ENCODE results near the gene PPIB.

The PPIB gene

DNA sequence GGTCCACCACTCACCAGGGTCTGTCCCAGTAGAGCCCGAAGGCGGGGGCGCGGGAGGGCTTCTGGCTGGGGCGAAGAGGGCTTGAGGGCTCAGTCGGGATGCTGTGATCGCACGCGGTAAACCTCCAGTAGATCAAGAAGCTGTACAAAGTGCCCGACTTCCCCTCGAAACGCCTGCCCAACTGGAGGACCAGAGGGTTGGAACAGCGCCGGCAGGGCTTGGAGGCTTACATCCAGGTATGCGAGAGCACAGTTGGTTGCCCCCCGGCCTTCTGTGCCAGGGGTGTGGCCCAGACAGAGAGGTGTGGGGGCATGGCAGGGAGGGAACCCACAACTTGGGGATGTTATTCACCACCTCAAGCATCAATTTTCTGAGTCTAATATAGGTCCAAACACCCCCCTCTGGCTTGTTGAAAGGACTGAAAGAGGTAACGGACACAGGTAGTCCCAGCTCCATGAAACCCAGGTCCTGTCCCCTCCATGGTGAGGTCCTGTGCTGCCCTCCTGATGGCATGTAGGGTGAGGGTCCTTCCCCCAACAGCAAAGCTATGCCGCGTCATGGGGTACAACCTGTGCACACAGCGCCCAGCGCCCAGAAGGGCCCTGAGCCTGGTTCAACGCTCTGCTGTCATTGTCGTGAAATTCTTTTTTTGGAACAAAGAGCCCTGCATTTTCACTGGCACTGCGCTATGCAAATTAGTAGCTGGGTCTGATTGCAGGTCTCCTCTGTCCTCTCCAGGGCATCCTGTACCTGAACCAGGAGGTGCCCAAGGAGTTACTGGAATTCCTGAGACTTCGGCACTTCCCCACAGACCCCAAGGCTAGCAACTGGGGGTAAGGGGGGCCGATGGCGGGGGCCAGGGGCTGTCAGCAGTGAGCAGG is 10.1 kb downstream of the PPIB start:
- TF ChIP-seq GATA2 (IDR thresholded peaks at IDR 0.05; ENCODE audit: low read depth, low read length): no peak

DNA sequence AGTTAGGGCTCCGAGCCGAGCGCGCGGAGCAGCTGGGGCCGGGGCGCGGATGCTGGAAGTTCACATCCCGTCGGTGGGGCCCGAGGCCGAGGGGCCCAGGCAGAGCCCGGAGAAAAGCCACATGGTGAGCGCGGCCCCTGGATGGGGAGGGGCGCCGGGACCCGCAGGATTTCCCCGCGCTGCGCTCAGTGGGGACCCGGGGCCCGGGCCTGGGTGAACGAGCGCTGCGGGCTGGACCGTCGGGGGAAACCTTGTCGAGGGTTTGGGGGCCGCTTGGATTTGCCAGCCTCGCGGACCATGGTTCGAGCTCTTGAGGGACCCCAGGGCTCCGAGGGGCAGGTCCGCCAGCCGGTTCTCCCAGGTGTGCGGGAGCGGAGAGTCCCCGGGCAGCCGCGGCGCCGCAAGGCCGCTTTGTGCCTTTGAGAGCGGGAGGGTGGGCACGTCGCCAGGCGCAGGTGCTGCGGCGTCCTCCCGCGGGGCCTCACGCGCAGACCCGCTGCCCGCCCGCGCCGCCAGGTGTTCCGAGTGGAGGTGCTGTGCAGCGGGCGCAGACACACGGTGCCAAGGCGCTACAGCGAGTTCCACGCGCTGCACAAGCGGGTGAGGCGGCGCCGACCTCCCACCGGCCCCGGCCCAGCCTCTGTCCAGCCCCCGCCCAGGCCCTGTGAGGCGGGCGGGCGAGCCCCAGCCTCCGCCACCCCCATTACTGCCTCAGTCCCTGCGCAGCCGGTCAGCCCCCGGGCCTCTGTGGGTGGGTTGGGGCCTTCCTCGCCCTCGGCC is 10.9 kb downstream of the PPIB start, which contains the start of gene SNX22:
Gene SNX22 (plus strand): TSS at position 5 of the 780 bp plus-strand sequence. CDS start 45 bp downstream, at position 50.
- TF ChIP-seq GATA2 (IDR thresholded peaks at IDR 0.05; ENCODE audit: low read depth, low read length): no peak
- no peak for TF ChIP-seq GATA3 (IDR thresholded peaks at IDR 0.05; ENCODE audit: low read depth, low read length)

GRCh38 chr15:64149893-64150578 is 12.8 kb downstream of the PPIB start:
- TF ChIP-seq GATA3 (IDR thresholded peaks at IDR 0.05; ENCODE audit: low read depth, low read length) (no peak), GATA2 (IDR thresholded peaks at IDR 0.05; ENCODE audit: low read depth, low read length) (no peak)

DNA sequence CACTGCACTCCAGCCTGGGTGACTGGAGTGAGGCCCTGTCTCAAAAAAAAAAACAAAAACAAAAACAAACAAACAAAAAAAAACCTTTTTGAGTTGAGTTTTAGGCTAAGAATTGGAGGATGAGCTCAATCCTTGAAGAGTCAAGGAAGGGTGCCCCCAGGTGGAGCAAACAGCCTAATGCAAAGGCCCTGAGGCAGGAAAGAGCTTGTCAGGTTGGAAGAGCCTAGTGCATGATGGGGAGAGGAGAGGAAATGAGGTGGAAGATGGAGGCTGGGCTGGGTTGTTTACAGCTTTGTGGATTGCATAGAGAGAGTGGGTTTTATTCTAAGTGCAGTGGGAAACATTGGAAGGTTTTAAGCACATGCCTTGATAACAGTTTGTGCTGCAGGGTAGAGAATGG is 13.4 kb downstream of the PPIB start:
- TF ChIP-seq GATA3 (IDR thresholded peaks at IDR 0.05; ENCODE audit: low read depth, low read length) (no peak), GATA2 (IDR thresholded peaks at IDR 0.05; ENCODE audit: low read depth, low read length) (no peak)

GRCh38 chr15:64148581-64148980 is 14.2 kb downstream of the PPIB start:
- no peak for TF ChIP-seq GATA2 (IDR thresholded peaks at IDR 0.05; ENCODE audit: low read depth, low read length)
- no peak for TF ChIP-seq GATA3 (IDR thresholded peaks at IDR 0.05; ENCODE audit: low read depth, low read length)

DNA sequence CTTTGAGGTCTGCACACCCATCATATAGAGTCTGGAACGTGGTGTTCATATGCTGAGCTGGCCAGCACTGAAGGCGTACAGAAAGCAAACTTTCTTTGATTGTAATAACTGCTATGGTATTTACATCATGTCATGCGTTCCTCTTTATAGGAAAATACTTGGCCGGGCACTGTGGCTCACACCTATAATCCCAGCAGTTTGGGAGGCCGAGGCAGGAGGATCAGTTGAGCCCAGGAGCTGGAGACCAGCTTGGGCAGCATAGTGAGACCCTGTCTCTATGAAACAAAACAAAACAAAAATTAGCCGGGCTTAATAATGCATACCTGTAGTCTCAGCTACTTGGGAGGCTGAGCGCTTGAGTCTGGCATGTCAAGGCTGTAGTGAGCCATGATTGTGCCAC is 14.7 kb downstream of the PPIB start:
- TF ChIP-seq GATA3 (IDR thresholded peaks at IDR 0.05; ENCODE audit: low read depth, low read length) (no peak), GATA2 (IDR thresholded peaks at IDR 0.05; ENCODE audit: low read depth, low read length) (no peak)

GRCh38 chr15:64146885-64147681 is 15.7 kb downstream of the PPIB start:
- TF ChIP-seq GATA3 (IDR thresholded peaks at IDR 0.05; ENCODE audit: low read depth, low read length) (no peak), GATA2 (IDR thresholded peaks at IDR 0.05; ENCODE audit: low read depth, low read length) (peak; percentile 98)

DNA sequence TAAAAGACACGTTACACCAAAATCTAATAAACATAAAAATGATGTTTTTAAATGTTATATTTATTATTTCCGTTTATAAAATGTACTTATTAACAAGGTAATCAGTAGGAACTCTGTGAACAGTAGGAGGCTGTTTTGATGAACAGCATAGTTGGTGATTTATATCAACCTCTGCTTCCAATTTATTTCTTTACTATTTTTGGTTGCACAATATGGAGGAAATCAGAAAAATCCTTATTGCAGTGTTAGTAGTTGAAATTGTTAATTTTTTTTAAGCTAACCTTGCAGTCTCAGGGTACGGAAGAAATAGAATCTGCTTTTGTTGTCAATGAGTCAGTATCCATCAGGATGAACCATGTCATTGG is 16.3 kb downstream of the PPIB start:
- no peak for TF ChIP-seq GATA3 (IDR thresholded peaks at IDR 0.05; ENCODE audit: low read depth, low read length)
- TF ChIP-seq GATA2 (IDR thresholded peaks at IDR 0.05; ENCODE audit: low read depth, low read length): no peak

GRCh38 chr15:64146041-64146440 is 16.8 kb downstream of the PPIB start:
- TF ChIP-seq GATA3 (IDR thresholded peaks at IDR 0.05; ENCODE audit: low read depth, low read length) (no peak), GATA2 (IDR thresholded peaks at IDR 0.05; ENCODE audit: low read depth, low read length) (no peak)

- TF ChIP-seq GATA3 (IDR thresholded peaks at IDR 0.05; ENCODE audit: low read depth, low read length) (no peak), GATA2 (IDR thresholded peaks at IDR 0.05; ENCODE audit: low read depth, low read length) (no peak)
These were observed 18.1 kb downstream of the PPIB start for GRCh38 chr15:64144565-64145281.

DNA sequence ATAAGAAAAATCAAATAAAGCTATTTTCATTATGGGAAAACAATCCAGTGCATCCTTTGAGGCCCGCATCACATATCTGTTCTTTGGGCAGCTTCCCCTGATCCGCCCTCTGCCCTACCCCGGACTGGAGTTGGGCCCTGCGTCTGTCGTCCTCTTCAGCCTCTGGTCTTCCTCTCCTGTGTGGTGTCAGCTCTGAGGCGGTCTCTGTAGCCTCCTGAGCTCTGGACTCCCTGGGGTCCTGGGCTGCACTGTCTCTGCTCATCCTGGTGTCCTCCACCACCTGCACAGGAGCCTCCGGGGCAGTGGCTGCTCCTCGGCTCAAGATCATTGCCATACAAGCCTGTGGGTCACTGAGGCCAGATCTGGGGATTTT is 18.6 kb downstream of the PPIB start:
- TF ChIP-seq GATA2 (IDR thresholded peaks at IDR 0.05; ENCODE audit: low read depth, low read length): no peak
- TF ChIP-seq GATA3 (IDR thresholded peaks at IDR 0.05; ENCODE audit: low read depth, low read length): no peak

- TF ChIP-seq GATA2 (IDR thresholded peaks at IDR 0.05; ENCODE audit: low read depth, low read length): no peak
- no peak for TF ChIP-seq GATA3 (IDR thresholded peaks at IDR 0.05; ENCODE audit: low read depth, low read length)
These were observed 19.5 kb downstream of the PPIB start for GRCh38 chr15:64143276-64143675.
